RWPE2 (cell line): ENCODE measurements around the gene ZFPL1.

ENCODE experiments used
- ATAC-seq: fragments of 200-7000 bp; cut with Tn5 transposase; 3 replicates; pipeline ENCODE4 v1.9.1; 2021; ENCODE audit warnings: low read depth
- DNase-seq: peaks from one replicate; pipeline ENCODE4 v3.0.0-alpha.2; 2020; ENCODE audit warnings: low spot score
- H3K27ac ChIP-seq: fragments of 450-650 bp; 2 replicates; pipeline ENCODE4 v1.5.1; 2017; ENCODE audit warnings: mild to moderate bottlenecking; ENCODE audit not compliant: poor library complexity, severe bottlenecking
- H3K27me3 ChIP-seq: fragments of 250-450 bp; sonication (Bioruptor Pico); 2 replicates; pipeline ENCODE4 v1.5.1; 2021; ENCODE audit warnings: mild to moderate bottlenecking, moderate library complexity; ENCODE audit not compliant: insufficient read depth, poor library complexity, severe bottlenecking
- H3K36me3 ChIP-seq: fragments of 250-450 bp; sonication (Bioruptor Pico); 2 replicates; pipeline ENCODE4 v1.5.1; 2020; ENCODE audit warnings: low read depth, mild to moderate bottlenecking, moderate library complexity
- H3K4me1 ChIP-seq: fragments of 250-450 bp; sonication (Bioruptor Pico); 2 replicates; pipeline ENCODE4 v1.5.1; 2021; ENCODE audit warnings: mild to moderate bottlenecking, moderate library complexity; ENCODE audit not compliant: insufficient read depth, poor library complexity, severe bottlenecking
- H3K4me3 ChIP-seq: fragments of 250-450 bp; sonication (Bioruptor Pico); 2 replicates; pipeline ENCODE4 v1.5.1; 2021; ENCODE audit warnings: mild to moderate bottlenecking, moderate library complexity; ENCODE audit not compliant: severe bottlenecking
- H3K9me3 ChIP-seq: fragments of 250-450 bp; sonication (Bioruptor Pico); 2 replicates; pipeline ENCODE4 v1.5.1; 2021; ENCODE audit warnings: mild to moderate bottlenecking, moderate library complexity; ENCODE audit not compliant: severe bottlenecking
- CTCF ChIP-seq: fragments of 450-650 bp; IDR thresholded peaks from one replicate; pipeline ENCODE4 v1.5.1; 2017; ENCODE audit warnings: mild to moderate bottlenecking, moderate library complexity; ENCODE audit not compliant: poor library complexity, severe bottlenecking

The ZFPL1 gene

GRCh38 chr11:65110354-65110861 lies 26.4 kb downstream of the ZFPL1 start:
- peak; percentile 93 for TF ChIP-seq CTCF
- Histone ChIP-seq H3K9me3 (no peaks in the 10 kb centered on the region), H3K27ac (peak overlapping the region; percentile 45), H3K36me3 (no peaks in the 10 kb centered on the region), H3K4me1 (peaks cover 5% of the 10 kb centered on the region), H3K27me3 (no peaks in the 10 kb centered on the region), H3K4me3 (no peak overlapping the region)
- DNase-seq (peak; percentile 71), ATAC-seq (peak; percentile 43)

GRCh38 chr11:65111159-65111743 lies 27.2 kb downstream of the ZFPL1 start:
- no peak for TF ChIP-seq CTCF
- peaks cover 7% of the 10 kb centered on the region; the same call in 1 of the 2 replicates for H3K36me3 ChIP-seq
- no peaks in the 10 kb centered on the region for H3K27me3 ChIP-seq
- no peaks in the 10 kb centered on the region for H3K9me3 ChIP-seq
- peaks cover 6% of the 10 kb centered on the region for H3K4me1 ChIP-seq
- DNase-seq, result no peak
- peak overlapping the region; percentile 45 for H3K27ac ChIP-seq
- no peak for ATAC-seq
- H3K4me3 ChIP-seq, result no peak overlapping the region

- peak; percentile 87 for ATAC-seq
- Histone ChIP-seq H3K27me3 (no peaks in the 10 kb centered on the region), H3K9me3 (no peaks in the 10 kb centered on the region), H3K4me3 (peak within 1 kb of the TSS; percentile 39), H3K27ac (peak within 1 kb of the TSS; percentile 45), H3K4me1 (peaks cover 10% of the 10 kb centered on the region), H3K36me3 (peaks cover 10% of the 10 kb centered on the region; the same call in 1 of the 2 replicates)
- DNase-seq, result peak; percentile 97
- TF ChIP-seq CTCF, result no peak
These were observed 27.9 kb downstream of the ZFPL1 start, which contains the start of gene TM7SF2 for GRCh38 chr11:65111744-65112545. TSS of gene TM7SF2 (plus strand) at chr11:65111872. CDS start at chr11:65112016, 144 bp downstream.

- Histone ChIP-seq H3K27me3 (no peaks in the 10 kb centered on the region), H3K27ac (peak overlapping the region; percentile 45), H3K36me3 (peaks cover 10% of the 10 kb centered on the region; the same call in 1 of the 2 replicates), H3K9me3 (no peaks in the 10 kb centered on the region), H3K4me1 (peaks cover 10% of the 10 kb centered on the region), H3K4me3 (peak overlapping the region; percentile 39)
- peak; percentile 5 for ATAC-seq
- DNase-seq, result peak; percentile 60
- TF ChIP-seq CTCF, result peak; percentile 90
These were observed 28.7 kb downstream of the ZFPL1 start for GRCh38 chr11:65112546-65113360.
